ENCODE results near the gene LSS.
A peak's percentile ranks its signal among the peaks of the same experiment; 100 is the strongest.

LSS gene

DNA sequence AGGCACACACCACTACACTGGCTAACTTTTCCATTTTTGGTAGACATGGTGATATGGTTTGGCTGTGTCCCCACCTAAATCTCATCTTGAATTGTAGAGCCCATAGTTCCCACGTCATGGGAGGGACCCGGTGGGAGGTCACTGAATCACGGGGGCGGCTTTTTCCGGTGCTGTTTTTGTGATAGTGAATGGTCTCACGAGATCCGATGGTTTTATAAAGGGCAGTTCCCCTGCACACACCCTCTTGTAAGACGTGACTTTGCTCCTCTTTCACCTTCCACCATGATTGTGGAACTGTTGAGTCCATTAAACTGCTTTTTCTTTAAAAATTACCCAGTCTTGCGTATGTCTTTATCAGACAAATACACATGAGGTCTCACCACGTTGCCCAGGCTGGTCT is 71.9 kb downstream of the LSS start:
- TF ChIP-seq CTCF (conservative IDR thresholded peaks at IDR 0.05): no peak
- H3K27ac ChIP-seq: no peak overlapping the region

DNA sequence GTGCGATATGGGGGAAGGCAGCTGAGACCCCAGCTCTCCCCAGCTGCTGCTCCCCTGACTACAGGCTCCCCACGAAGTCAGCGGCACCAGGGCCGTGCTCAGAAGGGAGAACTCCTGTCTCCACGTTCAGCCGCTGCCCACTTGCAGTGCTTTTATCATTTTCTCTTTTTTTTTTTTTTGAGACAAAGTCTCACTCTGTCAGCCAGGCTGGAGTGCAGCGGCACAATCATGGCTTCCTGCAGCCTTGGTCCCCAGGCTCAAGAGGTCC is 72.3 kb downstream of the LSS start:
- H3K27ac ChIP-seq: no peak overlapping the region
- no peak for TF ChIP-seq CTCF (conservative IDR thresholded peaks at IDR 0.05)

DNA sequence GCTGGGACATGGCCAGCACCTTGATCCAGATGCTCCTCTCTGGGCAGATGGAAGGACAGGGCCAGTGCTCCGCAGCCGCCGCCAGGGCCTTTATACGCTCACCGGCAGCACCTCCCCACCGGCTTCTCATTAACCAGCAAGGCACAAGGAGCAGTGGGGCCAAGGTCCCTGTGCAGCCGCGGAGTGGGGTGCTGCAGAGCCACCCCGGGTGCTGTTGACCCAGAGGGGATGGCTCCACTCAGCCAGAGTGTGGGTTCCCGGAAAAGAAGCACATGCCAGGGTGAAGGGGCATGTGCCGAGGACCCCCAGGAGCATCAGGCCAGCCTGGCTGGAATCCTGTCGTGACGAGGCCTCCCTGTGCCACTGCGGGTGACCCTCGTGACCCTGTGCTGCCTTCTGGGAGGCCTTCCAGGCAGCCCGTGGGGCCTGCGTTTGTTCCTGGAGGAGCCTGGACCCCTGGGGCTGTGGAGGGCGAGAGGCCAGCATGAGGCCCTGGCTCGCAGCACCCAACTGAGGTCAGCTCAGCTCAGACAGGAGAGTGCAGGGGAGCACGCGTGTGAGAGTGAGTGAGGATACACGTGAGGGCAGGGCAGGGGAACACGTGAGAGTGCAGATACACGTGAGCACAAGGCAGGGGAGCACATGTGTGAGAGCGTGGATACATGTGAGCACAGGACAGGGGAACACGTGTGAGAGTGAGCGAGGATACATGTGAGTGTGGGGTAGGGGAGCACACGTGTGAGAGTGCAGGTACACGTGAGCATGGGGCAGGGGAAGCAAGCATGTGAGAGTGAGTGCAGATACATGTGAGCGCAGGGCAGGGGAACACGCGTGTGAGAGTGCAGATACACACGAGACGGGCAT is 72.8 kb downstream of the LSS start, which contains the start of gene FTCD:
TSS of gene FTCD (minus strand) at position 66 of the 864 bp plus-strand sequence. CDS start at position 10, 56 bp downstream.
- no peak within 1 kb of the TSS; the same call in 1 of the 2 replicates for H3K27ac ChIP-seq
- no peak for TF ChIP-seq CTCF (conservative IDR thresholded peaks at IDR 0.05)

- no peak overlapping the region; the same call in 1 of the 2 replicates for H3K27ac ChIP-seq
These were observed 73.5 kb downstream of the LSS start for GRCh38 chr21:46154955-46155513.

DNA sequence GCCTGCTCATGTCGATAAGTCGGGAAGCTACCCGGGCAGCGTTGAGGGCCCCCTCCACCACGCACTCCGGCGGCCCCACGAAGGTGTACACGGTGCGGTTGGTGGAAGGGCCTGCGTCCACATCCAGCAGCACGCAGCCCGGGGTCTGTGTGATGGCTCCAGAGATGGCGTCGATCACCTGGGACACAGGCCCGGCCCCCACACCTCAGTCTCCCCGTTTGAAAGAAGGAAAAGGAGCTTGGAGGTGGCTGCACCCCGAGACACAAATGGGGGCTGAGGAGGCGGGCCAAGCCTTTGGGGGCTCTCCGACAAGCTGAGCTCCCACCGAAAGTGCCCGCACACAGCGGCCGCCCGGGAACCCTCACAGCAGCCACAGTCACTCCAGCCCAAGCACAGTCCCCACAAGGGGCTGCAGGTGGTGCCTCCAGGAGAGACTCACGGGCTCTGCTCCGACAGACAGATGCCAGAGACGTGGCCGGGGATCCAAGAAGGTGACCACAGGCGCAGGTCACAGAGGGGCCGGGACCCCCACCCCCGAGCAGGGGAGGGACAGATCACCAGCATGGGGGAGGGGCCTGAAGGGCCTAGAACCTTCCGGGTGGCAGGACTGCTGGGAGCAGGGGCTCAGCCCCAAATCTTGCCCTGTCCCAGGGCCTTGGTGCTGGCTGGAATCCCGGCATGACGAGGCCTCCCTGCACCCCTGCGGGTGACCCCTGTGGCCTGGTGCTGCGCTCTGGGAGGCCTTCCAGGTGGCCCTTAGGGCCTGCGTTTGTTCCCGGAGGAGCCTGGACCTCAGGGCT is 74.2 kb downstream of the LSS start:
- TF ChIP-seq CTCF (conservative IDR thresholded peaks at IDR 0.05): no peak
- peak overlapping the region; percentile 61; the same call in 1 of the 2 replicates for H3K27ac ChIP-seq

More at GRCh38 chr21:46154955-46155513, 73.5 kb downstream of the LSS start:
- TF ChIP-seq CTCF (conservative IDR thresholded peaks at IDR 0.05): no peak

DNA sequence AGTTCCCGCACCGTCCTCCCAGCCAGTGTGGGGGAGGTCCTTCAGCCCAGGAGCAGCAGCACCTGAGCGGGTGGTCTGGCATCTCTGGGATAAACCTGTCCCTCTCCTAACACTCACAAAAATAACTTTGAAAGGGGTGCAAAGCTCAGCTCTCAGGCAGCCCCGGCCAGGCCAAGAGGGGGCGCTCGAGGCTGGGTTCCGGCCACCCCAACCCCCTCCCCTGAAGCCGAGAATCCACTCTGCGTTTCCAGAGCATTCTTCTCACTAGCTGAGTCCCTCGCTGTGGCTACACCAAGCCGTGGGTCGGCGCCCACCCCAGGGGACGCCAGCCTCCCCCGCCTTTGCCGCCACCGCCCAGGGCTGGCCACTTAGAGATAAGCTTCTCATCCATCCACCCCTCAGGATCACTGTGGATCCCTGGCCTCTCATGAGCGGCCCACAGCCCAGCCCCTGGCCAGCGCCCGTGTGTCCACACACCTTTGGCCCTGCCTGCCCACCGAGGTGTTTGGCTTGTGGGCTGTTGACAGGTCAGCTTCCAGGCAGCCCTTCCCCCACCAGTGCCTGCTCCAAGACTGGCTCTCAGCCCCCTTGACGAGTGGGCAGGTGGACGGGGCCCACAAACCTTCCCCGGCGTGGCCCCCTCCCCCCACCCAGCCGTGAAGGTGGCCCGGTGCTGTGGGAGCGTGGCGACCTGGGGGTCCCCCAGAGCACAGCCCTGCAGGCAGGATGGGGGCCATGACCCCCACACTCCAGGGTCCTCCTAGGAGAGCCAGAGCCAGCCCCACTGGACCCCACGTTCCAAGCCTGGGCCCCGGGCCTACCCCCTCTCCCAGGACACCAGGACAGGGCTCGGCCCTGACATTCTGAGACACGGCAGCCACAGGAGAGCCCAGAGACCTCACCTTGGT is 75.1 kb downstream of the LSS start:
- peak overlapping the region; percentile 61; the same call in 1 of the 2 replicates for H3K27ac ChIP-seq

More for the DNA sequence above, 75.1 kb downstream of the LSS start:
- peak; percentile 87 for TF ChIP-seq CTCF (conservative IDR thresholded peaks at IDR 0.05)
